GM12801 (cell line): Measurements from ENCODE around the gene NEMP1.

Source experiments
- TF ChIP-seq, protein P1 (sequence below): IDR thresholded peaks from one replicate; pipeline ENCODE4 v1.5.1; 2011; ENCODE audit warnings: control low read depth; ENCODE audit not compliant: insufficient read length; ENCODE audit errors: extremely low read depth

The NEMP1 gene

DNA sequence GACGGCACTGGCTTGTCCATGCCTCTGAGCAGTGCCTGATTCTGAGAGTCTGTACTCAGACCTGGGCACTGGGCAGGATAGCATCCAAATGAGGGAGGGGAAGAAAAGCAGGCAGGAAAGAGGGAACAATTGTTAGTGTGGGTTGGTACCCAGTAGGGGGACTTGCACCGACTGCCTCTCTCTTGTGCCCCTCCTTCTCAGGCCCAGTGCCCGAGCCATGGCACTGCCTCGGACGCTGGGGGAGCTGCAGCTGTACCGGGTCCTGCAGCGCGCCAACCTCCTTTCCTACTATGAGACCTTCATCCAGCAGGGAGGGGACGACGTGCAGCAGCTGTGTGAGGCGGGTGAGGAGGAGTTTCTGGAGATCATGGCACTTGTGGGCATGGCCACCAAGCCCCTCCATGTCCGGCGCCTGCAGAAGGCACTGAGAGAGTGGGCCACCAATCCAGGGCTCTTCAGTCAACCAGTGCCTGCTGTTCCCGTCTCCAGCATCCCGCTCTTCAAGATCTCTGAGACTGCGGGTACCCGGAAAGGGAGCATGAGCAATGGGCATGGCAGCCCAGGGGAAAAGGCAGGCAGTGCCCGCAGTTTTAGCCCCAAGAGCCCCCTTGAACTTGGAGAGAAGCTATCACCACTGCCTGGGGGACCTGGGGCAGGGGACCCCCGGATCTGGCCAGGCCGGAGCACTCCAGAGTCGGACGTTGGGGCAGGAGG, 12.5 kb upstream of the NEMP1 start:
- TF ChIP-seq, protein P1, sequence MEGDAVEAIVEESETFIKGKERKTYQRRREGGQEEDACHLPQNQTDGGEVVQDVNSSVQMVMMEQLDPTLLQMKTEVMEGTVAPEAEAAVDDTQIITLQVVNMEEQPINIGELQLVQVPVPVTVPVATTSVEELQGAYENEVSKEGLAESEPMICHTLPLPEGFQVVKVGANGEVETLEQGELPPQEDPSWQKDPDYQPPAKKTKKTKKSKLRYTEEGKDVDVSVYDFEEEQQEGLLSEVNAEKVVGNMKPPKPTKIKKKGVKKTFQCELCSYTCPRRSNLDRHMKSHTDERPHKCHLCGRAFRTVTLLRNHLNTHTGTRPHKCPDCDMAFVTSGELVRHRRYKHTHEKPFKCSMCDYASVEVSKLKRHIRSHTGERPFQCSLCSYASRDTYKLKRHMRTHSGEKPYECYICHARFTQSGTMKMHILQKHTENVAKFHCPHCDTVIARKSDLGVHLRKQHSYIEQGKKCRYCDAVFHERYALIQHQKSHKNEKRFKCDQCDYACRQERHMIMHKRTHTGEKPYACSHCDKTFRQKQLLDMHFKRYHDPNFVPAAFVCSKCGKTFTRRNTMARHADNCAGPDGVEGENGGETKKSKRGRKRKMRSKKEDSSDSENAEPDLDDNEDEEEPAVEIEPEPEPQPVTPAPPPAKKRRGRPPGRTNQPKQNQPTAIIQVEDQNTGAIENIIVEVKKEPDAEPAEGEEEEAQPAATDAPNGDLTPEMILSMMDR = no peak

DNA sequence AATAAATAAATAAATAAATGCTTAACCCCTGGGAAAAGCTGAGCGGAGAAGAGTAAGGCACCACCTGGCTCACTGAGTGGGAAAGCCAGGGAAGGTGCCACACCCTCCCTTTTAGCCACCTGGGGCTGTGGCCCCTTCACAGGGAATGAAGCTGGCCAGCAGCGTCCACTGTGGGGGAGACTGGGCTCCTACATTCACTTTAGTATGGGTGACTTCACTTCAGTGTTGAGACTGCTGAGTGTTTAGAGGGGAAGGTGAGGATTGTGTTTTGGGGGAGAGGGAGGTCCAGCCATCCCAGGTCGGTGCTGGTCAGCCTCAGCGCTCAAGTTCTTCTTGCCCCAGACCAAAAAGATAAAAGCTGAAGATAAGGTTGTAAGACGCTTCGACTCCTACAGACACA, 11.9 kb upstream of the NEMP1 start:
- TF ChIP-seq, protein P1 = no peak

DNA sequence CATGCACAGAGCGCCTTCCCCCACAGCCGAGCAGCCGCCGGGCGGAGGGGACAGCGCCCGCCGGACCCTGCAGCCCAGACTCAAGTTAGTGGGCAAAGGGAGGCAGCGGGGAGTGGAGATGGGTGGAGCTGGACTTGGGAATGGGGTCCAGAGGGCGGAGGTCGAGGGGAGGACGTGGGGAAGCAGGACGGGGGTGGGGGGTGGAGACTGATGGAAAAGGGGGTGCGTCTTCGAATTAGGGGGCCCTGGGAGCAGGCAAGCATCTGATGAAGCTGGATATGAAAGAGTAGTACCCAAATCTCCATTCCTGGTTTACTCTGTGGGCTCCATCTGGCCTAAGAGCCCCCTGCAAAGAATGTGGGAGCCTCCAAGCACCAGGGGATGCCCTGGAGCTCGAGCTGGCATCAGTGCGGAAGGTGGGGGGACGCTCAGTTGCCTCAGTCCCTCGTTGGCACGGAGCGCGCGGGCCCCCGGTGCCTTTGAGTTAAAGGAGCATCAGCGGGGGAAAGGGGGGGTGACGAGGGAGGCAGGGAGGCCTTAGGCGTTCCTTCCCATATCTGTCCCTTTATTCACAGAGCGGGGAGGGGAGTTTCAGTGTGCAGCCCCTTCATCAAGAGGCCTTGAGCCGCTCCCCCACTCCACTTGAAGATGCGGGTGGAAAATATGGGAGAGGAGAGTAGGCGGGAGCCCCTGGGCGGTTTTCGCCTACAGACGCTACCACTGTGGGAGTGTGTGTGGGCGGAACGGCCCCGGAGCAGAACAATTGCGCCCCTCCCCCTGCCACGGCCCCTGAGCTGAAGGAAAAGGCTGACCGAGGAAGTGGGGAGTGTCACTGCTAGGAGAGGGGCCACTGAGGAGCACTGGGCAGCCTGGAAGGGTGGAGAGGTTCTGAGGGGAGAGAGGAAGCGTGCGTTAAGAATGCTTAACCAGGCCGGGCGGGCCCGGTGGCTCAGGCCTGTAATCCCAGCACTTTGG, 11.0 kb upstream of the NEMP1 start:
- TF ChIP-seq, protein P1 = no peak

DNA sequence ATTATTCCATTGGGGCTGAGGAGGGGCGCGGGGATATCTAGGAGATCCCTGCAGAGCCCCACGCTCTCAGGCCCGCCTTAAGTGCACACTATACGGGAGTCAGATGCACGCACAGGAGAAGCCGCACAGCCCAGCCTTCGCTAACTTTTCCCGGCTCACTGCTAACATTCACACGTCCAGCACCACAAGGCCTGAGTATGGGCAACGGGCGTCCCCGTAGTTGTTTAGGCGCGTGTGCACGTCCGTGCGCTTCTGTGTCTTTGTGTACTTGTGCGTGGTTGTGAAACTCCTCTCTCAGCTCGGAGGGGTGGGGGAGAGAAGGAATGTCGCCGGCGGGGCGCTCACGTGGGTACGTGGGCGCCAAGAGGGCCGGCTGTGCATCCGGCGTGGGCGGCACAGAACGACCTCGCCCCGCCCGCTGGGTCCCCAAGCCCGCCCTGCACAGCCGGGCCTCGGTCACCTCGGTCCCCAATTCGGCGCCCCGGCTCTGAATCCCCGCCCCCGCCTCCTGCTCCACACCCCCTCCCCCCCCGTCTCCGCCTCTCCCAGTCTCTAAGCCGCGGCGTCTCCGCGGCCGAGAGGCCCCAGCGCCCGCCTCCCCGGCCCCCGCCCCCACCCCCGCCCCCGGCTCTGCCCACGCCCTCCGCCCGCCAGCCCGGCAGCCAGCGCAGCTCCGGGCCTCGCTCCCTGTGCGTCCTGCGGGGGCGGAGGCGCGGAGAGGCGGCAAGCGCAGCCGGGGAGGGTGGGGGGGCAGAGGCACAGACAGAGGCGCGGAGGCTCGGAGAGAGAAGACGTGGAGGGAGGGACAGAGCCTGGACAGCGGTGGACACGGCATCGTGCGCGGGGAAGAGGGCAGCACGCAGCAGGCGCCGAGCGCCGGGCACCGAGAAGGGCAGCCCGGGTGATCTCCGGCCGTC, 10.0 kb upstream of the NEMP1 start, which contains the start of gene NAB2:
NAB2 (plus strand) TSS at position 761 of the 917 bp plus-strand sequence. CDS start 158 bp downstream, outside the sequence.
- TF ChIP-seq, protein P1 = no peak

DNA sequence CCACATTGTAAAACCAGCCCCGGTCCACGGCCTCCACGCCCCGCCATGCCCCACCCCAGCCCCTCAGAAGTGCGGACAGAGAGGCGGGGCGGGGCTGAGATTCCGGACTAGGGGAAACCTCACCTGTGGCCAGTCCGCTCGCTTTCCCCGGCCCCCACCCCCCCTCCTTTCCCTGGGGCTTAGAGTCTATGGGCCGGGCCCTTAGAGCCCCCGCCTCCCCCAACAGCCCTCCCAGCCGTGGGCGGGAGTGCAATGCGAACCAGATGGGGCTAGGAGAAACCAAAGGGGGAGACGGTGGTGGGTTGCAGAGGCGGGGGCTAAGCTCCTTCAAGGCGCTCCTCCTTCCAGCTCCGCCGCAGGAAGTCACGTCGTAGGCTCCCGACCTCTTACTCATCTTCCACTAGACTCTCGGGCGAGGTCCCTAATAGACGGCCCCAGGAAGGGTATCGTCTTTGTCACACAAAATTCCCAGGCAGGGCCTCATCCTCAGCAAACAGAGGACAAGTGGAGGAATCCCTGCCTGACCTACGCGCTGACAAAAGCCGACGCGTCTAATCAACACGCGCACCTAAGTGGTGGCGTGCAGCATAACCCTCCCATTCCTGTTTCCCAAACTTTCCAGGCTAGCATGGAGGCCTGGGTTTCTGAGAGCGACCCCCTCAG, 9.2 kb upstream of the NEMP1 start:
- TF ChIP-seq, protein P1 = no peak

DNA sequence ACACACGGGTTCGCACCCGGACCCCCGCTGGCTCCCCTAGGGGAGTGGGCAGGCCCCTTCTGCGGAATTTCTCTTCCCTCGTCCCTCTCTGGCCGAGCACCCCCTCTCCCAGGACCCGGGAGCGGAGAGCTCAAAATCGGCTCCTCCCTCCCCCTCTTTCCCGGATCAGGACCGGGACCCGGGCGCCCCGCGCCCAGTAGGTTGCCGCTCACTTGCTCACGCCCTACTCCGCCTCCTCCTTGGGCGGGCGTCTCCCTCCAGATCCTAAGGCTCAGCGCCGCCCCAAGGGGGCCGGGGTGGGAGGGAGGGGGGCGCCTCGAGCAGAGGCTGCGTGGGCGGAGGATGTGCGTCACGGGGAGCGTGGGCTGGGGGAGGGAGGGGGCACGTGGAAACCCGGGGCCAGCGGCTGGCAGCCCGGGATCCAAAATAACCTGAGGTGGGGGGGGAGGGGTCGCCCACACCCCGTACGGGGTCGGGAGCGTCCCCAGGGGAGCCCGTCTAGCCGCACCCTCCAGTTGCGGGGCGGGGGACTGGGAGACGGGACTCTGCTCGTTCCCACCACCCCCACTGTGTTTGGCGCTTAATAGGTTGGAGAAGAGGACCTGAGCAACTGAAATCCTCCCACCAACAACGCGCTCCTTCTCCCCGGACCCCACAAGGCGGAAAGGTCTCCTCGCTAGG, 8.6 kb upstream of the NEMP1 start:
- TF ChIP-seq, protein P1 = no peak
